Esophagus muscularis mucosa (tissue), 4 donors: ENCODE data around the gene CASP9. TPM values are rescaled to one million over a fixed set of nuclear protein-coding genes. Genes with fewer than 3 reads are reported as not detected.
"Not testable (repeated sequence)": the region's sequence is repeated elsewhere in the genome, so short reads cannot be mapped to it uniquely, and the experiment has no call there.

Experiments
- DNase-seq: peaks from one replicate; pipeline ENCODE4 v3.0.0-alpha.2; 2017; ENCODE audit errors: extremely low spot score
- H3K27ac ChIP-seq, 4 donors: fragments of 200-600 bp; sonication (generic); replicated peaks in 1 of 4; 1 replicate in 3 of 4; 2 replicates in 1 of 4; pipeline ENCODE4 v1.5.1; 2016 to 2019; ENCODE audit warnings: mild to moderate bottlenecking in 1 of 4
- H3K27me3 ChIP-seq, 4 donors: fragments of 200-600 bp; sonication (generic); one replicate each; pipeline versions ENCODE4 v1.5.1 to v1.6.0; 2016 to 2019
- H3K36me3 ChIP-seq, 4 donors: fragments of 200-600 bp; sonication (generic); one replicate each; pipeline ENCODE4 v1.5.1; 2016 to 2019
- H3K4me1 ChIP-seq, 4 donors: fragments of 200-600 bp; sonication (generic); one replicate each; pipeline ENCODE4 v1.5.1; 2016 to 2019
- H3K4me3 ChIP-seq, 4 donors: fragments of 200-600 bp; sonication (generic); 1 replicate in 2 of 4; 2 replicates in 2 of 4; pipeline ENCODE4 v1.5.1; 2016 to 2019; ENCODE audit warnings: mild to moderate bottlenecking in 4 of 4, moderate library complexity in 1 of 4
- H3K9me3 ChIP-seq, 4 donors: fragments of 200-600 bp; sonication (generic); 1 replicate in 3 of 4; 2 replicates in 1 of 4; pipeline ENCODE4 v1.5.1; 2016 to 2019
- CTCF ChIP-seq, 3 experiments: fragments of 200-600 bp in 2 of 3; fragments of 450-650 bp in 1 of 3; sonication (generic) in 2 of 3; IDR thresholded peaks; one replicate each; pipeline ENCODE4 v1.5.1; 2017 to 2019; ENCODE audit warnings: antibody characterized with exemption in 3 of 3, mild to moderate bottlenecking in 2 of 3, moderate library complexity in 1 of 3
- EP300 ChIP-seq: sonication (generic); formaldehyde crosslinking; IDR thresholded peaks from one replicate; pipeline ENCODE4 v1.6.1; 2017; ENCODE audit warnings: antibody characterized with exemption
- POLR2A ChIP-seq: fragments of 450-650 bp; IDR thresholded peaks from one replicate; pipeline ENCODE4 v1.6.1; 2017; ENCODE audit warnings: antibody characterized with exemption, moderate library complexity, mild to moderate bottlenecking, low read depth
- POLR2AphosphoS5 ChIP-seq, 2 donors: sonication (generic); formaldehyde crosslinking; IDR thresholded peaks; one replicate each; pipeline ENCODE4 v1.6.1; 2017; ENCODE audit warnings: antibody characterized with exemption in 2 of 2
- WGBS: methylation state at CpG from one replicate; pipeline ENCODE4 v1.1.5; 2018; 5-methylcytosine and 5-hydroxymethylcytosine counted together
- intact Hi-C: fragments of 100-400 bp; cut with DNase I; formaldehyde crosslinking; loops from one replicate; pipeline ENCODE4 v1.15.1; 2023
- total RNA-seq, 4 donors: library from RNA; depleted of rRNA; stranded (reverse); fragments of >200 nt; gene quantifications; one replicate each; pipeline versions ENCODE4 v1.1.0 to v1.2.1, GENCODE V29; 2016

CASP9 gene
- total RNA-seq, 4 donors from 2014 or later, result 9.1 to 12.6 (median 11.0) TPM

- DNase-seq, result peak; percentile 100
- H3K36me3 ChIP-seq, result no peaks in the 10 kb centered on the region
- TF ChIP-seq POLR2A (no peak), CTCF (IDR thresholded peaks at IDR 0.05) (no peak), POLR2AphosphoS5 (IDR thresholded peaks at IDR 0.05) (peak in 1 of 2 donors; percentile 10), EP300 (peak; percentile 80)
- H3K9me3 ChIP-seq, result no peaks in the 10 kb centered on the region
- no CpG with 5 or more reads among the region's 88 CpGs for WGBS
- peaks cover 26 to 42% (median 41%) of the 10 kb centered on the region in 4 donors for H3K4me1 ChIP-seq
- intact Hi-C loops, result loop anchor here (5.0 kb wide), 1 partner anchor 93 kb away; the partner anchor contains the start of gene DDI2
- peak overlapping the region; percentile 64 to 97 (median 82) for H3K4me3 ChIP-seq
- no peaks in the 10 kb centered on the region for H3K27me3 ChIP-seq
- H3K27ac ChIP-seq, result peak overlapping the region; percentile 92 to 97 (median 96)
Measured at GRCh38 chr1:15524283-15525049, 451 bp upstream of the CASP9 start.

- H3K9me3 ChIP-seq, result no peaks in the 10 kb centered on the region
- H3K4me1 ChIP-seq, result peaks cover 26 to 40% (median 40%) of the 10 kb centered on the region in 4 donors
- no peaks in the 10 kb centered on the region for H3K36me3 ChIP-seq
- H3K27me3 ChIP-seq, result no peaks in the 10 kb centered on the region
- intact Hi-C loops, result no loop called here
- DNase-seq, result no peak
- peak overlapping the region; percentile 92 to 97 (median 96) for H3K27ac ChIP-seq
- WGBS, result 54% methylated on average over 14 of the region's 18 CpGs
- TF ChIP-seq POLR2AphosphoS5 (IDR thresholded peaks at IDR 0.05) (no peak), EP300 (no peak), POLR2A (no peak), CTCF (IDR thresholded peaks at IDR 0.05) (no peak)
- peak overlapping the region; percentile 64 to 97 (median 82) for H3K4me3 ChIP-seq
Measured at GRCh38 chr1:15523104-15524020, 653 bp downstream of the CASP9 start.

- no peak overlapping the region for H3K4me3 ChIP-seq
- TF ChIP-seq EP300, result no peak
- peak overlapping the region in 2 of 4 donors; percentile 96 to 97 for H3K27ac ChIP-seq
- WGBS, result 96% methylated on average over 3 of the region's 4 CpGs
- no peaks in the 10 kb centered on the region for H3K27me3 ChIP-seq
- H3K9me3 ChIP-seq, result no peaks in the 10 kb centered on the region
- no peak for DNase-seq
- H3K4me1 ChIP-seq, result peaks cover 23 to 32% (median 32%) of the 10 kb centered on the region in 4 donors
- intact Hi-C loops, result no loop called here
- peaks cover 0 to 7% (median 4%) of the 10 kb centered on the region in 4 donors for H3K36me3 ChIP-seq
Measured at GRCh38 chr1:15522551-15522950, 1.5 kb downstream of the CASP9 start.

GRCh38 chr1:15521206-15521906 lies 2.7 kb downstream of the CASP9 start:
- 84% methylated on average over 17 of the region's 17 CpGs for WGBS
- H3K27ac ChIP-seq, H3K27me3 ChIP-seq, intact Hi-C loops, DNase-seq, H3K4me3 ChIP-seq, H3K9me3 ChIP-seq: not testable (repeated sequence)
- Histone ChIP-seq H3K36me3 (peaks cover 0 to 19% (median 14%) of the 10 kb centered on the region in 4 donors), H3K4me1 (peaks cover 19 to 27% (median 26%) of the 10 kb centered on the region in 4 donors)

GRCh38 chr1:15519625-15520024 lies 4.4 kb downstream of the CASP9 start:
- H3K4me1 ChIP-seq, result peaks cover 11 to 14% (median 13%) of the 10 kb centered on the region in 4 donors
- no peak overlapping the region for H3K27ac ChIP-seq
- H3K27me3 ChIP-seq, result no peaks in the 10 kb centered on the region
- H3K36me3 ChIP-seq, result peaks cover 0 to 25% (median 17%) of the 10 kb centered on the region in 4 donors
- TF ChIP-seq CTCF (IDR thresholded peaks at IDR 0.05) (no peak), EP300 (no peak), POLR2AphosphoS5 (IDR thresholded peaks at IDR 0.05) (no peak), POLR2A (no peak)
- DNase-seq, result no peak
- WGBS, result 90% methylated on average over 3 of the region's 3 CpGs
- no peak overlapping the region for H3K4me3 ChIP-seq
- intact Hi-C loops, result no loop called here
- no peaks in the 10 kb centered on the region for H3K9me3 ChIP-seq
